HEK293 (cell line): ENCODE data around the gene KCNMA1.

Experiments
- HOXA7 ChIP-seq: sonication (generic); formaldehyde crosslinking; IDR thresholded peaks from 2 replicates; pipeline ENCODE4 v1.8.1; 2022; ENCODE audit warnings: missing genetic modification reagents, borderline replicate concordance
- YY1 ChIP-seq: fragments of 450-650 bp; formaldehyde crosslinking; IDR thresholded peaks from 2 replicates; pipeline ENCODE4 v1.5.1; 2018; ENCODE audit warnings: missing biosample characterization, missing genetic modification characterization
- ZBTB20 ChIP-seq: fragments of 450-650 bp; formaldehyde crosslinking; IDR thresholded peaks from 2 replicates; pipeline ENCODE4 v1.5.1; 2016; ENCODE audit warnings: missing biosample characterization, missing genetic modification characterization
- ZNF112 ChIP-seq: fragments of 450-650 bp; formaldehyde crosslinking; IDR thresholded peaks from 2 replicates; pipeline ENCODE4 v1.5.0; 2017; ENCODE audit warnings: missing biosample characterization, missing genetic modification characterization
- ZNF121 ChIP-seq: fragments of 450-650 bp; formaldehyde crosslinking; IDR thresholded peaks from 2 replicates; pipeline ENCODE4 v1.5.1; 2016; ENCODE audit warnings: missing biosample characterization, missing genetic modification characterization
- ZNF133 ChIP-seq: fragments of 450-650 bp; formaldehyde crosslinking; IDR thresholded peaks from 2 replicates; pipeline ENCODE4 v1.5.1; 2016; ENCODE audit warnings: missing biosample characterization, missing genetic modification characterization
- ZNF138 ChIP-seq: fragments of 450-650 bp; formaldehyde crosslinking; IDR thresholded peaks from 2 replicates; pipeline ENCODE4 v1.5.1; 2016; ENCODE audit warnings: missing biosample characterization, missing genetic modification characterization, borderline replicate concordance
- ZNF202 ChIP-seq: fragments of 450-650 bp; formaldehyde crosslinking; IDR thresholded peaks from 2 replicates; pipeline ENCODE4 v1.5.1; 2016; ENCODE audit warnings: missing biosample characterization, missing genetic modification characterization, borderline replicate concordance
- ZNF302 ChIP-seq: fragments of 450-650 bp; formaldehyde crosslinking; IDR thresholded peaks from 2 replicates; pipeline ENCODE4 v1.5.1; 2016; ENCODE audit warnings: missing biosample characterization, missing genetic modification characterization, low read depth
- ZSCAN23 ChIP-seq: fragments of 450-650 bp; formaldehyde crosslinking; IDR thresholded peaks from 2 replicates; pipeline ENCODE4 v1.5.1; 2016; ENCODE audit warnings: missing biosample characterization, missing genetic modification characterization
- TF ChIP-seq, protein P1 (sequence below): fragments of 450-650 bp; formaldehyde crosslinking; IDR thresholded peaks from 2 replicates; pipeline ENCODE4 v1.5.1; 2017; ENCODE audit warnings: missing biosample characterization, missing genetic modification characterization
- TF ChIP-seq, protein P2 (sequence below): fragments of 450-650 bp; formaldehyde crosslinking; IDR thresholded peaks from 2 replicates; pipeline ENCODE4 v1.5.1; 2016; ENCODE audit warnings: missing biosample characterization, missing genetic modification characterization

- TF ChIP-seq, protein P1, sequence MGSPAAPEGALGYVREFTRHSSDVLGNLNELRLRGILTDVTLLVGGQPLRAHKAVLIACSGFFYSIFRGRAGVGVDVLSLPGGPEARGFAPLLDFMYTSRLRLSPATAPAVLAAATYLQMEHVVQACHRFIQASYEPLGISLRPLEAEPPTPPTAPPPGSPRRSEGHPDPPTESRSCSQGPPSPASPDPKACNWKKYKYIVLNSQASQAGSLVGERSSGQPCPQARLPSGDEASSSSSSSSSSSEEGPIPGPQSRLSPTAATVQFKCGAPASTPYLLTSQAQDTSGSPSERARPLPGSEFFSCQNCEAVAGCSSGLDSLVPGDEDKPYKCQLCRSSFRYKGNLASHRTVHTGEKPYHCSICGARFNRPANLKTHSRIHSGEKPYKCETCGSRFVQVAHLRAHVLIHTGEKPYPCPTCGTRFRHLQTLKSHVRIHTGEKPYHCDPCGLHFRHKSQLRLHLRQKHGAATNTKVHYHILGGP (tag by site-specific recombination): no peak
- no peak for TF ChIP-seq ZNF202
- TF ChIP-seq, protein P2, sequence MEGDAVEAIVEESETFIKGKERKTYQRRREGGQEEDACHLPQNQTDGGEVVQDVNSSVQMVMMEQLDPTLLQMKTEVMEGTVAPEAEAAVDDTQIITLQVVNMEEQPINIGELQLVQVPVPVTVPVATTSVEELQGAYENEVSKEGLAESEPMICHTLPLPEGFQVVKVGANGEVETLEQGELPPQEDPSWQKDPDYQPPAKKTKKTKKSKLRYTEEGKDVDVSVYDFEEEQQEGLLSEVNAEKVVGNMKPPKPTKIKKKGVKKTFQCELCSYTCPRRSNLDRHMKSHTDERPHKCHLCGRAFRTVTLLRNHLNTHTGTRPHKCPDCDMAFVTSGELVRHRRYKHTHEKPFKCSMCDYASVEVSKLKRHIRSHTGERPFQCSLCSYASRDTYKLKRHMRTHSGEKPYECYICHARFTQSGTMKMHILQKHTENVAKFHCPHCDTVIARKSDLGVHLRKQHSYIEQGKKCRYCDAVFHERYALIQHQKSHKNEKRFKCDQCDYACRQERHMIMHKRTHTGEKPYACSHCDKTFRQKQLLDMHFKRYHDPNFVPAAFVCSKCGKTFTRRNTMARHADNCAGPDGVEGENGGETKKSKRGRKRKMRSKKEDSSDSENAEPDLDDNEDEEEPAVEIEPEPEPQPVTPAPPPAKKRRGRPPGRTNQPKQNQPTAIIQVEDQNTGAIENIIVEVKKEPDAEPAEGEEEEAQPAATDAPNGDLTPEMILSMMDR (tag by site-specific recombination): no peak
- no peak for TF ChIP-seq HOXA7 (CRISPR knock-in tag)
- TF ChIP-seq ZBTB20 (tag by site-specific recombination): no peak
- TF ChIP-seq ZNF121 (tag by site-specific recombination): no peak
- no peak for TF ChIP-seq ZNF112 (tag by site-specific recombination)
- TF ChIP-seq ZSCAN23 (tag by site-specific recombination): no peak
- no peak for TF ChIP-seq ZNF302 (tag by site-specific recombination)
- TF ChIP-seq ZNF138 (tag by site-specific recombination): no peak
- TF ChIP-seq YY1 (tag by site-specific recombination): no peak
- TF ChIP-seq ZNF133 (tag by site-specific recombination): no peak
These were observed 407.9 kb downstream of the KCNMA1 start for GRCh38 chr10:77229704-77230103.
